GM13977 (cell line): ENCODE results near the gene BICC1.
A peak's percentile ranks its signal among the peaks of the same experiment; 100 is the strongest.

Source experiments
- DNase-seq: peaks from one replicate; pipeline ENCODE4 v3.0.0; 2012; ENCODE audit warnings: low spot score
- in situ Hi-C: fragments of 300-500 bp; cut with MboI; formaldehyde crosslinking; loops from one replicate; pipeline ENCODE4 v1.12.0; 2022; ENCODE audit warnings: low sequenced_read_pairs, low pct_unique_long_range_greater_than_20kb, mixed read lengths, inconsistent platforms; ENCODE audit not compliant: unreplicated experiment
- TF ChIP-seq, protein P1 (sequence below): IDR thresholded peaks from 2 replicates; pipeline ENCODE4 v1.5.1; 2012; ENCODE audit warnings: mild to moderate bottlenecking, control low read depth; ENCODE audit not compliant: insufficient read depth; ENCODE audit errors: extremely low read depth, missing control alignments

Gene BICC1

GRCh38 chr10:58502956-58503355 is 9.7 kb upstream of the BICC1 start:
- DNase-seq, result no peak
- in situ Hi-C loops, result no loop called here
- TF ChIP-seq, protein P1, sequence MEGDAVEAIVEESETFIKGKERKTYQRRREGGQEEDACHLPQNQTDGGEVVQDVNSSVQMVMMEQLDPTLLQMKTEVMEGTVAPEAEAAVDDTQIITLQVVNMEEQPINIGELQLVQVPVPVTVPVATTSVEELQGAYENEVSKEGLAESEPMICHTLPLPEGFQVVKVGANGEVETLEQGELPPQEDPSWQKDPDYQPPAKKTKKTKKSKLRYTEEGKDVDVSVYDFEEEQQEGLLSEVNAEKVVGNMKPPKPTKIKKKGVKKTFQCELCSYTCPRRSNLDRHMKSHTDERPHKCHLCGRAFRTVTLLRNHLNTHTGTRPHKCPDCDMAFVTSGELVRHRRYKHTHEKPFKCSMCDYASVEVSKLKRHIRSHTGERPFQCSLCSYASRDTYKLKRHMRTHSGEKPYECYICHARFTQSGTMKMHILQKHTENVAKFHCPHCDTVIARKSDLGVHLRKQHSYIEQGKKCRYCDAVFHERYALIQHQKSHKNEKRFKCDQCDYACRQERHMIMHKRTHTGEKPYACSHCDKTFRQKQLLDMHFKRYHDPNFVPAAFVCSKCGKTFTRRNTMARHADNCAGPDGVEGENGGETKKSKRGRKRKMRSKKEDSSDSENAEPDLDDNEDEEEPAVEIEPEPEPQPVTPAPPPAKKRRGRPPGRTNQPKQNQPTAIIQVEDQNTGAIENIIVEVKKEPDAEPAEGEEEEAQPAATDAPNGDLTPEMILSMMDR, result no peak

- in situ Hi-C loops, result no loop called here
- TF ChIP-seq, protein P1, result no peak
- no peak for DNase-seq
These were observed 4.4 kb upstream of the BICC1 start for GRCh38 chr10:58508316-58508715.

DNA sequence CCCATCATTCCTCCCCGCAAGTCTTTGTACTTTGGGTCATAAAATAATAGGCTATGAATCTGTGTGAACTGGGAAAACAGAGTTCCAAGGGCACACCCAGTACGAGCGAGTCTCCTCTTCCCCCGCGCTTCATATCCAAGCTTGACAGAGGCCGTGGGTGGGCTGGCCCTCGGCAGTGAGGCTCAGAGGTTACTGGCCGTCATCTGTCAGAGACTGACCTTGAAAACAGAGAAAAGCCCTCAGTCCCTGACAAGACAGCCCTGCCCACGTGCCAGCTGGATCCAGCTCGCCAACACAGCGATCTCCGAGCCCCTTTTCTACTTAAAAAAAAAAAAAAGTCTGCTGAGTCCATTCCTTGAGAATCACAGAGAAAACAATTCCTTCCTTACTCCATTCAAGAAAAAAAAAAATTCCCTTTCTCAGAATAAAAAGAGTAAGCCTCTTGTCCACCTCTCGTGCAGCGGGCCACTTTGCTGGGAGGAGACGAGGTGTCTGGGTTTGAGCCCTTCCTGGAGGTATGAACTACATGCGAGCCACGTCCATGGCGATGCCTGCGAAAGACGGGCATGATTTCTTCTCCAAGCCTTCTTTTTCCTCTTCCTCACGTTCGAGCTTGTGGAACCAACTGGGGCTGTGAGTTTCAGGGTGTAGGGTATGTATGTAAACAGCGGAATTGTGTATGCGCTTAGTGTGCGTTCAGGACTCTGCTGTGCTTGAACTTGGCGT is 744 bp upstream of the BICC1 start:
- peak; percentile 19 for DNase-seq
- in situ Hi-C loops, result no loop called here
- TF ChIP-seq, protein P1, result no peak

GRCh38 chr10:58513188-58514110 is 777 bp downstream of the BICC1 start:
- TF ChIP-seq, protein P1, result no peak
- in situ Hi-C loops, result no loop called here
- DNase-seq, result peak; percentile 33

GRCh38 chr10:58514111-58514770 is 1.6 kb downstream of the BICC1 start:
- TF ChIP-seq, protein P1, result no peak
- in situ Hi-C loops, result no loop called here
- DNase-seq, result no peak

DNA sequence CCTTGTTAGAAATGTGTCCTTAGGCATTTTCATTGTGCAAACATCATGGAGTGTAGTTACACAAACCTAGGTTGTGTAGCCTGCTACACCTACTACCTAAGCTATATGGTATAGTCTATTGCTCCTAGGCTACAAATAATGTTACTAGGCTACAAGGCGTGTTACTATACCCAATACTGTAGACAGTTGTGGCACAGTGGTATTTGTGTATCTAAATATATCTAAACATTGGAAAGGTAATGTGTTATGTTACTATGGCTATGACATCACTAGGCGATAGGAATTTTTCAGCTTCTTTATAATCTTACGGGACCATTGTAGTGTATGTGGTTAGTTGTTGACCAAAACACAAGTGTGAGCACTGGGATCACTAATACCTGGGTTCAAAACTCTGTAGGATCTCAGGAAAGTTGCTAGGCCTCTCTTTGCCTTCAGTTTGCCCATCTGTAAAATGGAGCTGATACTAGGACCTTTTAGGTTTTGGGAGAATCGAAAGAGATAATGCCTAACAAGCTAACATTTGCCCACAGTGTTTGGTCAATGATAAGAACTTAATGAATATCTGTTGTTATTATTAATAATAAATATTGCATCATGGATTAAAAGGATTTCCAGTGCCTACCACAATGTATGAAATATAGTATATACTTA is 2.7 kb downstream of the BICC1 start:
- no peak for DNase-seq
- in situ Hi-C loops, result no loop called here
- TF ChIP-seq, protein P1, result no peak
